Neural progenitor cell (in vitro differentiated cells): ENCODE results near the gene NUDC. TPM values are rescaled to one million over a fixed set of nuclear protein-coding genes. Genes with fewer than 3 reads are reported as not detected.

ENCODE experiments used
- DNase-seq: peaks from one replicate; pipeline ENCODE4 v3.0.0-alpha.2; 2016; ENCODE audit warnings: low spot score
- H2AFZ ChIP-seq: fragments of 200-600 bp; sonication (generic); replicated peaks from 2 replicates; pipeline ENCODE4 v1.6.1; 2016; ENCODE audit warnings: antibody characterized with exemption
- H3F3A ChIP-seq: fragments of 200-600 bp; sonication (generic); 2 replicates; pipeline ENCODE4 v1.6.1; 2016; ENCODE audit warnings: antibody characterized with exemption, low read depth
- H3K27ac ChIP-seq: fragments of 200-600 bp; sonication (generic); 2 replicates; pipeline ENCODE4 v1.5.1; 2016; ENCODE audit warnings: mild to moderate bottlenecking
- H3K27me3 ChIP-seq: fragments of 200-600 bp; sonication (generic); 2 replicates; pipeline ENCODE4 v1.6.1; 2016; ENCODE audit warnings: mild to moderate bottlenecking, moderate library complexity
- H3K36me3 ChIP-seq: fragments of 200-600 bp; sonication (generic); 2 replicates; pipeline ENCODE4 v1.5.1; 2016
- H3K4me1 ChIP-seq: fragments of 200-600 bp; sonication (generic); 2 replicates; pipeline ENCODE4 v1.6.1; 2016; ENCODE audit warnings: mixed run types
- H3K4me2 ChIP-seq: fragments of 200-600 bp; sonication (generic); 2 replicates; pipeline ENCODE4 v1.6.1; 2016
- H3K4me3 ChIP-seq: fragments of 200-600 bp; sonication (generic); 2 replicates; pipeline ENCODE4 v1.5.1; 2016
- H3K79me2 ChIP-seq: fragments of 200-600 bp; sonication (generic); 2 replicates; pipeline ENCODE4 v1.6.1; 2016; ENCODE audit warnings: low read depth
- H3K9ac ChIP-seq: fragments of 200-600 bp; sonication (generic); 2 replicates; pipeline ENCODE4 v1.6.1; 2016
- H3K9me3 ChIP-seq: fragments of 200-600 bp; sonication (generic); 2 replicates; pipeline ENCODE4 v1.5.1; 2016; ENCODE audit warnings: low read depth
- H4K20me1 ChIP-seq: fragments of 200-600 bp; sonication (generic); 2 replicates; pipeline ENCODE4 v1.6.1; 2016; ENCODE audit warnings: low read depth
- H3K27ac Mint-ChIP-seq: 3 replicates; pipeline ENCODE4 v1.8.0; 2021; ENCODE audit warnings: mixed read lengths
- H3K27me3 Mint-ChIP-seq: 2 replicates; pipeline ENCODE4 v1.8.0; 2022; ENCODE audit warnings: low read depth, mild to moderate bottlenecking, inconsistent platforms, moderate library complexity, mixed read lengths; ENCODE audit not compliant: insufficient read depth
- H3K36me3 Mint-ChIP-seq: 3 replicates; pipeline ENCODE4 v1.8.0; 2021; ENCODE audit warnings: mixed read lengths
- H3K4me1 Mint-ChIP-seq: 3 replicates; pipeline ENCODE4 v1.8.0; 2021; ENCODE audit warnings: mixed read lengths
- H3K4me3 Mint-ChIP-seq: 3 replicates; pipeline ENCODE4 v1.8.0; 2021; ENCODE audit warnings: mild to moderate bottlenecking, moderate library complexity, mixed read lengths
- H3K9me3 Mint-ChIP-seq: 3 replicates; pipeline ENCODE4 v1.8.0; 2020; ENCODE audit warnings: mixed read lengths
- CTCF ChIP-seq: fragments of 200-600 bp; sonication (generic); IDR thresholded peaks from 2 replicates; pipeline ENCODE4 v1.5.1; 2017; ENCODE audit warnings: antibody characterized with exemption, mild to moderate bottlenecking
- EZH2 ChIP-seq: fragments of 200-600 bp; sonication (generic); IDR thresholded peaks from 2 replicates; pipeline ENCODE4 v1.6.1; 2017; ENCODE audit warnings: antibody characterized with exemption, mild to moderate bottlenecking, moderate library complexity
- EZH2phosphoT487 ChIP-seq: fragments of 200-600 bp; sonication (generic); IDR thresholded peaks from 2 replicates; pipeline ENCODE4 v1.6.1; 2017; ENCODE audit warnings: antibody characterized with exemption
- total RNA-seq: library from RNA; depleted of rRNA; stranded (reverse); fragments of >200 nt; gene quantifications from 2 replicates; pipeline ENCODE4 v1.2.3, GENCODE V29; 2015; ENCODE audit warnings: low replicate concordance

NUDC gene
- total RNA-seq, 1 donor from 2014 or later, result 28.6 TPM

- Histone ChIP-seq H3K9me3 (no peaks in the 10 kb centered on the region), H3K4me3 (no peak overlapping the region), H3K36me3 (no peaks in the 10 kb centered on the region), H3K4me1 (no peaks in the 10 kb centered on the region), H4K20me1 (no peaks in the 10 kb centered on the region), H3K79me2 (no peaks in the 10 kb centered on the region), H3K9ac (no peak overlapping the region), H2AFZ (no peak overlapping the region), H3F3A (no peaks in the 10 kb centered on the region), H3K27me3 (peaks cover 15% of the 10 kb centered on the region), H3K27ac (no peak overlapping the region), H3K4me2 (no peak overlapping the region)
- Mint-ChIP-seq H3K27ac (no peak overlapping the region), H3K27me3 (peaks cover 5% of the 10 kb centered on the region), H3K9me3 (no peaks in the 10 kb centered on the region), H3K4me1 (no peaks in the 10 kb centered on the region), H3K4me3 (no peak overlapping the region), H3K36me3 (no peaks in the 10 kb centered on the region)
- DNase-seq, result no peak
- TF ChIP-seq EZH2 (no peak), CTCF (no peak)
These were observed 8.2 kb upstream of the NUDC start for GRCh38 chr1:26913389-26913753.

- Histone ChIP-seq H4K20me1 (no peaks in the 10 kb centered on the region), H3F3A (no peaks in the 10 kb centered on the region), H3K27me3 (peaks cover 15% of the 10 kb centered on the region), H3K4me1 (no peaks in the 10 kb centered on the region), H3K9ac (no peak within 1 kb of the TSS), H3K36me3 (no peaks in the 10 kb centered on the region), H3K9me3 (no peaks in the 10 kb centered on the region), H3K27ac (no peak within 1 kb of the TSS), H3K79me2 (no peaks in the 10 kb centered on the region), H2AFZ (no peak within 1 kb of the TSS), H3K4me3 (no peak within 1 kb of the TSS), H3K4me2 (no peak within 1 kb of the TSS)
- no peak within 1 kb of the TSS for H3K27ac Mint-ChIP-seq
- no peaks in the 10 kb centered on the region for H3K4me1 Mint-ChIP-seq
- H3K4me3 Mint-ChIP-seq, result no peak within 1 kb of the TSS
- H3K9me3 Mint-ChIP-seq, result no peaks in the 10 kb centered on the region
- no peaks in the 10 kb centered on the region for H3K36me3 Mint-ChIP-seq
- no peak for TF ChIP-seq EZH2
- no peak for TF ChIP-seq CTCF
- TF ChIP-seq EZH2phosphoT487, result no peak
- no peak for DNase-seq
- H3K27me3 Mint-ChIP-seq, result peaks cover 5% of the 10 kb centered on the region
These were observed 7.6 kb upstream of the NUDC start, which contains the start of gene NR0B2 for GRCh38 chr1:26913754-26914619. TSS of gene NR0B2 (minus strand) at chr1:26913975. CDS start at chr1:26913940, 35 bp downstream.

GRCh38 chr1:26915204-26915842, 6.2 kb upstream of the NUDC start:
- Histone ChIP-seq H4K20me1 (no peaks in the 10 kb centered on the region), H3K27ac (no peak overlapping the region), H3K4me2 (no peak overlapping the region), H3K4me3 (no peak overlapping the region), H3F3A (no peaks in the 10 kb centered on the region), H3K36me3 (no peaks in the 10 kb centered on the region), H3K27me3 (peaks cover 13% of the 10 kb centered on the region), H2AFZ (no peak overlapping the region), H3K4me1 (no peaks in the 10 kb centered on the region), H3K9ac (no peak overlapping the region), H3K79me2 (no peaks in the 10 kb centered on the region), H3K9me3 (no peaks in the 10 kb centered on the region)
- H3K27ac Mint-ChIP-seq, result no peak overlapping the region
- no peaks in the 10 kb centered on the region for H3K9me3 Mint-ChIP-seq
- peaks cover 1% of the 10 kb centered on the region for H3K4me1 Mint-ChIP-seq
- no peaks in the 10 kb centered on the region for H3K36me3 Mint-ChIP-seq
- H3K27me3 Mint-ChIP-seq, result peaks cover 6% of the 10 kb centered on the region
- no peak overlapping the region for H3K4me3 Mint-ChIP-seq
- TF ChIP-seq EZH2 (no peak), CTCF (no peak), EZH2phosphoT487 (no peak)
- DNase-seq, result no peak
